Measurements from ENCODE around the gene IL1RAPL2.

The IL1RAPL2 gene

GRCh38 chrX:105282077-105282476, 716.1 kb downstream of the IL1RAPL2 start:
- FAIRE-seq, result no peak

GRCh38 chrX:105297041-105297440, 731.0 kb downstream of the IL1RAPL2 start:
- no peak for FAIRE-seq

- no peak for FAIRE-seq
Measured at GRCh38 chrX:105299286-105299685, 733.3 kb downstream of the IL1RAPL2 start.

- no peak for FAIRE-seq
Measured at GRCh38 chrX:105302246-105302645, 736.2 kb downstream of the IL1RAPL2 start.

- no peak for FAIRE-seq
Measured at GRCh38 chrX:105307762-105308161, 741.8 kb downstream of the IL1RAPL2 start.

GRCh38 chrX:105313596-105313995, 747.6 kb downstream of the IL1RAPL2 start:
- FAIRE-seq, result no peak

GRCh38 chrX:105314458-105314857, 748.5 kb downstream of the IL1RAPL2 start:
- FAIRE-seq, result no peak

- FAIRE-seq, result no peak
Measured at GRCh38 chrX:105315248-105315647, 749.2 kb downstream of the IL1RAPL2 start.

GRCh38 chrX:105317117-105317516, 751.1 kb downstream of the IL1RAPL2 start:
- no peak for FAIRE-seq

GRCh38 chrX:105323928-105324327, 757.9 kb downstream of the IL1RAPL2 start:
- FAIRE-seq, result no peak

- FAIRE-seq, result no peak
Measured at GRCh38 chrX:105328773-105329172, 762.8 kb downstream of the IL1RAPL2 start.

- FAIRE-seq, result no peak
Measured at GRCh38 chrX:105331244-105331643, 765.2 kb downstream of the IL1RAPL2 start.

- FAIRE-seq, result no peak
Measured at GRCh38 chrX:105347373-105347772, 781.4 kb downstream of the IL1RAPL2 start.

- no peak for FAIRE-seq
Measured at GRCh38 chrX:105349476-105349875, 783.5 kb downstream of the IL1RAPL2 start.

- no peak for FAIRE-seq
Measured at GRCh38 chrX:105375816-105376215, 809.8 kb downstream of the IL1RAPL2 start.

GRCh38 chrX:105424729-105425128, 858.7 kb downstream of the IL1RAPL2 start:
- FAIRE-seq, result no peak

- no peak for FAIRE-seq
Measured at GRCh38 chrX:105451401-105451800, 885.4 kb downstream of the IL1RAPL2 start.

GRCh38 chrX:105458846-105459245, 892.8 kb downstream of the IL1RAPL2 start:
- no peak for FAIRE-seq

- FAIRE-seq, result no peak
Measured at GRCh38 chrX:105460376-105460775, 894.4 kb downstream of the IL1RAPL2 start.

GRCh38 chrX:105461016-105461415, 895.0 kb downstream of the IL1RAPL2 start:
- no peak for FAIRE-seq

GRCh38 chrX:105462186-105462585, 896.2 kb downstream of the IL1RAPL2 start:
- no peak for FAIRE-seq

GRCh38 chrX:105463473-105463872, 897.5 kb downstream of the IL1RAPL2 start:
- FAIRE-seq, result no peak

- FAIRE-seq, result no peak
Measured at GRCh38 chrX:105464618-105465017, 898.6 kb downstream of the IL1RAPL2 start.

- FAIRE-seq, result no peak
Measured at GRCh38 chrX:105468741-105469140, 902.7 kb downstream of the IL1RAPL2 start.

GRCh38 chrX:105471597-105471996, 905.6 kb downstream of the IL1RAPL2 start:
- FAIRE-seq, result no peak

- FAIRE-seq, result no peak
Measured at GRCh38 chrX:105475801-105476200, 909.8 kb downstream of the IL1RAPL2 start.

Data from endometrium (tissue), 2 donors.